IMR-90 (cell line): ENCODE results near the gene SPECC1L. TPM values are rescaled to one million over a fixed set of nuclear protein-coding genes. Genes with fewer than 3 reads are reported as not detected.

Source experiments
- ATAC-seq: fragments of 200-7000 bp; cut with Tn5 transposase; 2 replicates; pipeline ENCODE4 v1.9.1; 2020; ENCODE audit warnings: low read depth, mild to moderate bottlenecking, moderate library complexity
- BruUV-seq: library from RNA; stranded (reverse); fragments of 400-500 nt; replicated peaks from 2 replicates; lab custom pipeline; 2021; lab: Mats Ljungman, UMichigan
- CTCF ChIA-PET: fragments of 300-600 bp; formaldehyde crosslinking; extraction: SDS; loops from one replicate; lab custom pipeline; 2021; ENCODE audit warnings: antibody characterized with exemption; lab: Yijun Ruan, JAX
- POLR2A ChIA-PET: fragments of 300-600 bp; sonication (Branson Sonifier 250); formaldehyde crosslinking; loops from one replicate; lab custom pipeline; 2022; ENCODE audit warnings: antibody characterized with exemption; ENCODE audit not compliant: unreplicated experiment; lab: Charles Lee
- DNase-seq: peaks from one replicate; pipeline ENCODE4 v3.0.0; 2013
- H2AFZ ChIP-seq: replicated peaks from 2 replicates; pipeline ENCODE3; 2013; ENCODE audit warnings: low read length, mild to moderate bottlenecking; ENCODE audit not compliant: poor library complexity
- H2AK5ac ChIP-seq: 2 replicates; pipeline ENCODE4 v1.6.1; 2013; ENCODE audit warnings: low read depth, low read length, inconsistent platforms
- H2AK9ac ChIP-seq: replicated peaks from 2 replicates; pipeline ENCODE3; 2013; ENCODE audit warnings: mild to moderate bottlenecking, low read depth, low read length, moderate library complexity; ENCODE audit not compliant: poor library complexity
- H2BK120ac ChIP-seq: 2 replicates; pipeline ENCODE4 v1.6.1; 2013; ENCODE audit warnings: low read depth, low read length, inconsistent platforms
- H2BK15ac ChIP-seq: 3 replicates; pipeline ENCODE4 v1.6.1; 2013; ENCODE audit warnings: low read depth, low read length, inconsistent platforms
- H2BK20ac ChIP-seq: 2 replicates; pipeline ENCODE4 v1.6.1; 2013; ENCODE audit warnings: low read depth, mild to moderate bottlenecking, inconsistent platforms, low read length, moderate library complexity
- H2BK5ac ChIP-seq: 2 replicates; pipeline ENCODE4 v1.6.1; 2013; ENCODE audit warnings: mild to moderate bottlenecking, low read depth, low read length, inconsistent platforms; ENCODE audit not compliant: poor library complexity, severe bottlenecking
- H3K14ac ChIP-seq: replicated peaks from 2 replicates; pipeline ENCODE4 v1.6.1; 2013; ENCODE audit warnings: low read depth, low read length, inconsistent platforms
- H3K18ac ChIP-seq: 2 replicates; pipeline ENCODE4 v1.6.1; 2013; ENCODE audit warnings: low read depth, low read length, control low read depth
- H3K23ac ChIP-seq: 2 replicates; pipeline ENCODE4 v1.6.1; 2013; ENCODE audit warnings: low read depth, low read length, inconsistent platforms
- H3K27ac ChIP-seq: 2 replicates; pipeline ENCODE4 v1.5.1; 2013; ENCODE audit warnings: mild to moderate bottlenecking, control low read depth, low read length; ENCODE audit not compliant: insufficient read depth
- H3K27me3 ChIP-seq: 2 replicates; pipeline ENCODE4 v1.6.1; 2013; ENCODE audit warnings: low read length; ENCODE audit not compliant: control insufficient read depth, insufficient read depth
- H3K36me3 ChIP-seq: 2 replicates; pipeline ENCODE4 v1.6.1; 2013; ENCODE audit warnings: low read length, mixed read lengths; ENCODE audit not compliant: control insufficient read depth, insufficient read depth
- H3K4ac ChIP-seq: 2 replicates; pipeline ENCODE4 v1.6.1; 2013; ENCODE audit warnings: low read depth, low read length, inconsistent platforms
- H3K4me1 ChIP-seq: 2 replicates; pipeline ENCODE4 v1.6.1; 2013; ENCODE audit warnings: low read length, mixed read lengths; ENCODE audit not compliant: control insufficient read depth, insufficient read depth
- H3K4me2 ChIP-seq: 2 replicates; pipeline ENCODE4 v1.6.1; 2013; ENCODE audit warnings: low read depth, mild to moderate bottlenecking, control low read depth, low read length, moderate library complexity
- H3K4me3 ChIP-seq: 2 replicates; pipeline ENCODE4 v1.5.1; 2013; ENCODE audit warnings: low read depth, mild to moderate bottlenecking, control low read depth, low read length, moderate library complexity; ENCODE audit not compliant: insufficient read depth
- H3K56ac ChIP-seq: 2 replicates; pipeline ENCODE4 v1.6.1; 2013; ENCODE audit warnings: low read length, inconsistent platforms; ENCODE audit not compliant: insufficient read depth; ENCODE audit errors: extremely low read depth
- H3K79me1 ChIP-seq, 2 experiments: 2 replicates each; pipeline ENCODE4 v1.6.1; 2013; ENCODE audit warnings: low read length in 2 of 2, inconsistent platforms in 1 of 2, low read depth in 1 of 2
- H3K9ac ChIP-seq: 2 replicates; pipeline ENCODE4 v1.6.1; 2013; ENCODE audit warnings: low read depth, low read length, control low read depth
- H3K9me1 ChIP-seq: 2 replicates; pipeline ENCODE4 v1.6.1; 2013; ENCODE audit warnings: low read length, inconsistent platforms; ENCODE audit not compliant: insufficient read depth
- H3K9me3 ChIP-seq: 2 replicates; pipeline ENCODE4 v1.6.1; 2013; ENCODE audit warnings: low read length; ENCODE audit not compliant: control insufficient read depth, insufficient read depth
- H4K20me1 ChIP-seq: 2 replicates; pipeline ENCODE4 v1.6.1; 2013; ENCODE audit warnings: low read length, inconsistent platforms; ENCODE audit not compliant: insufficient read depth
- H4K5ac ChIP-seq: 2 replicates; pipeline ENCODE4 v1.6.1; 2013; ENCODE audit warnings: mild to moderate bottlenecking, low read depth, low read length, control low read depth
- H4K8ac ChIP-seq, 2 experiments: 2 replicates each; pipeline ENCODE4 v1.6.1; 2013; ENCODE audit warnings: low read depth in 2 of 2, low read length in 2 of 2, control low read depth in 1 of 2, inconsistent platforms in 1 of 2
- H4K91ac ChIP-seq: 2 replicates; pipeline ENCODE4 v1.6.1; 2013; ENCODE audit warnings: low read depth, low read length, inconsistent platforms; ENCODE audit not compliant: insufficient read depth
- CEBPB ChIP-seq: IDR thresholded peaks from 2 replicates; pipeline ENCODE4 v1.6.1; 2012; ENCODE audit warnings: low read depth, low read length, improper control_type of control experiment
- CHD1 ChIP-seq: IDR thresholded peaks from 2 replicates; pipeline ENCODE4 v1.6.1; 2012; ENCODE audit warnings: low read depth, low read length, improper control_type of control experiment
- CTCF ChIP-seq: conservative IDR thresholded peaks from 2 replicates; pipeline ENCODE4 v1.5.1; 2012; ENCODE audit warnings: mild to moderate bottlenecking, low read depth, low read length, improper control_type of control experiment
- MAFK ChIP-seq: IDR thresholded peaks from 2 replicates; pipeline ENCODE4 v1.6.1; 2012; ENCODE audit warnings: low read depth, low read length, improper control_type of control experiment
- MAZ ChIP-seq: IDR thresholded peaks from 2 replicates; pipeline ENCODE4 v1.6.1; 2012; ENCODE audit warnings: low read depth, mild to moderate bottlenecking, low read length, improper control_type of control experiment, moderate library complexity, borderline replicate concordance
- MXI1 ChIP-seq: IDR thresholded peaks from 2 replicates; pipeline ENCODE4 v1.6.1; 2012; ENCODE audit warnings: low read depth, mild to moderate bottlenecking, low read length, moderate library complexity, borderline replicate concordance
- NFE2L2 ChIP-seq: fragments of 150-350 bp; IDR thresholded peaks from 2 replicates; pipeline ENCODE4 v1.6.1; 2016; ENCODE audit warnings: low read depth, mild to moderate bottlenecking, low read length
- POLR2A ChIP-seq: IDR thresholded peaks from 2 replicates; pipeline ENCODE4 v1.6.1; 2012; ENCODE audit warnings: mild to moderate bottlenecking, low read depth, low read length
- RAD21 ChIP-seq: IDR thresholded peaks from 2 replicates; pipeline ENCODE4 v1.6.1; 2012; ENCODE audit warnings: low read length, improper control_type of control experiment
- RCOR1 ChIP-seq: IDR thresholded peaks from 2 replicates; pipeline ENCODE4 v1.6.1; 2012; ENCODE audit warnings: mild to moderate bottlenecking, low read length, improper control_type of control experiment; ENCODE audit not compliant: insufficient replicate concordance
- RFX5 ChIP-seq: IDR thresholded peaks from 2 replicates; pipeline ENCODE4 v1.8.0; 2012; ENCODE audit warnings: low read depth, mild to moderate bottlenecking, low read length, moderate library complexity
- SMC3 ChIP-seq: fragments of 150-350 bp; IDR thresholded peaks from 2 replicates; pipeline ENCODE4 v1.6.1; 2016; ENCODE audit warnings: low read depth, mild to moderate bottlenecking, antibody characterized with exemption, low read length, moderate library complexity
- USF2 ChIP-seq: fragments of 150-350 bp; IDR thresholded peaks from 2 replicates; pipeline ENCODE4 v1.6.1; 2017; ENCODE audit warnings: mild to moderate bottlenecking, antibody characterized with exemption, low read length, low read depth
- WGBS, 2 experiments: methylation state at CpG; one replicate each; pipeline versions ENCODE4 v1.1.5 to v1.1.7; 2013; ENCODE audit warnings: missing lambda C conversion rate in 2 of 2; ENCODE audit not compliant: insufficient read length in 1 of 2; ENCODE audit errors: extremely low coverage in 2 of 2; 5-methylcytosine and 5-hydroxymethylcytosine counted together
- dilution Hi-C: fragments of 300-500 bp; cut with HindIII; formaldehyde crosslinking; loops from one replicate; pipeline ENCODE4 v1.14.3; 2018; ENCODE audit warnings: low sequenced_read_pairs; ENCODE audit not compliant: unreplicated experiment
- in situ Hi-C: fragments of 300-500 bp; cut with MboI; formaldehyde crosslinking; loops from 3 replicates; pipeline ENCODE4 v1.14.3; 2019; ENCODE audit warnings: low sequenced_read_pairs, inconsistent platforms, mixed read lengths
- intact Hi-C: fragments of 100-400 bp; cut with micrococcal nuclease; formaldehyde crosslinking; loops from 2 replicates; pipeline ENCODE4 v1.10.0; 2022
- polyA plus RNA-seq, 3 experiments: library from polyadenylated mRNA; depleted of rRNA; stranded (reverse); fragments of >200 nt; gene quantifications; 2 replicates each; pipeline ENCODE4 v1.2.3, GENCODE V29; 2012; ENCODE audit warnings: low replicate concordance in 1 of 3
- total RNA-seq: library from RNA; depleted of rRNA; stranded (reverse); fragments of >200 nt; gene quantifications from 2 replicates; pipeline ENCODE4 v1.2.3, GENCODE V29; 2012

The SPECC1L gene
- total and polyA plus RNA-seq, 2 of the 4 experiments (the other 2 are of a cell fraction) = 18.7 to 44.1 TPM

- Histone ChIP-seq H3K56ac (no peak overlapping the region), H4K20me1 (no peaks in the 10 kb centered on the region), H4K91ac (no peak overlapping the region), H3K4ac (no peak overlapping the region), H3K9ac (no peak overlapping the region), H3K9me3 (no peaks in the 10 kb centered on the region), H2BK5ac (no peak overlapping the region), H4K8ac (no peak overlapping the region), H2AK9ac (no peak overlapping the region), H3K18ac (no peak overlapping the region), H3K4me3 (no peak overlapping the region), H2AFZ (no peak overlapping the region), H3K27ac (no peak overlapping the region), H4K5ac (no peak overlapping the region), H3K14ac (no peak overlapping the region), H2AK5ac (no peak overlapping the region), H2BK15ac (no peak overlapping the region), H3K27me3 (no peaks in the 10 kb centered on the region), H3K4me1 (no peaks in the 10 kb centered on the region), H2BK20ac (no peak overlapping the region), H3K23ac (no peak overlapping the region), H3K36me3 (no peaks in the 10 kb centered on the region; the same call in 1 of the 2 replicates), H2BK120ac (no peak overlapping the region), H3K4me2 (no peak overlapping the region), H3K9me1 (no peaks in the 10 kb centered on the region; the same call in 1 of the 2 replicates), H3K79me1 (no peaks in the 10 kb centered on the region; a peak in 1 of 4 replicates)
- CTCF ChIA-PET = no interaction called here
- 96% methylated on average over 11 of the region's 15 CpGs; no CpG with 5 or more reads in 1 of the 2 experiments for WGBS, 2 experiments
- intact Hi-C loops (no loop called here), in situ Hi-C loops (no loop called here), dilution Hi-C loops (no loop called here)
- ATAC-seq = no peak
- BruUV-seq = no TSS peak
- no peak for TF ChIP-seq RCOR1
- TF ChIP-seq CHD1 = no peak
- no peak for TF ChIP-seq MAFK
- TF ChIP-seq RAD21 = no peak
- no peak for TF ChIP-seq SMC3
- no peak for TF ChIP-seq NFE2L2
- TF ChIP-seq CEBPB = no peak
- no peak for TF ChIP-seq USF2
- no peak for TF ChIP-seq MXI1
- no peak for TF ChIP-seq CTCF
- no peak for TF ChIP-seq RFX5
- TF ChIP-seq MAZ = no peak
- no peak for TF ChIP-seq POLR2A
- POLR2A ChIA-PET = no interaction called here
- DNase-seq = no peak
These were observed 37.9 kb upstream of the SPECC1L start for GRCh38 chr22:24232725-24233124.
